Prostate gland (tissue), 2 donors: ENCODE data around the gene KLF11. TPM values are rescaled to one million over a fixed set of nuclear protein-coding genes. Genes with fewer than 3 reads are reported as not detected.

Experiments
- DNase-seq: peaks from one replicate; pipeline ENCODE4 v3.0.0-alpha.2; 2019; ENCODE audit warnings: low spot score
- H3K27ac ChIP-seq, 2 donors: fragments of 200-600 bp; sonication (generic); 2 replicates each; pipeline ENCODE4 v1.5.1; 2017 to 2019
- H3K27me3 ChIP-seq: fragments of 200-600 bp; sonication (generic); replicated peaks from 2 replicates; pipeline ENCODE4 v1.5.1; 2019; ENCODE audit not compliant: insufficient read depth
- H3K36me3 ChIP-seq, 2 donors: fragments of 200-600 bp; sonication (generic); 1 replicate in 1 of 2; 2 replicates in 1 of 2; pipeline versions ENCODE4 v1.5.1 to v1.8.1; 2017 to 2019
- H3K4me1 ChIP-seq: fragments of 200-600 bp; sonication (generic); replicated peaks from 2 replicates; pipeline ENCODE4 v1.5.1; 2019
- H3K4me3 ChIP-seq, 2 donors: fragments of 200-600 bp; sonication (generic); 2 replicates each; pipeline ENCODE4 v1.5.1; 2017 to 2019
- H3K9me3 ChIP-seq: fragments of 200-600 bp; sonication (generic); 2 replicates; pipeline ENCODE4 v1.5.1; 2017
- POLR2A ChIP-seq: fragments of 450-650 bp; IDR thresholded peaks from one replicate; pipeline ENCODE4 v1.6.1; 2016; ENCODE audit warnings: antibody characterized with exemption, mild to moderate bottlenecking
- POLR2AphosphoS5 ChIP-seq: sonication (generic); formaldehyde crosslinking; IDR thresholded peaks from one replicate; pipeline ENCODE4 v1.6.1; 2017; ENCODE audit warnings: antibody characterized with exemption
- WGBS: methylation state at CpG from one replicate; pipeline ENCODE4 v1.1.5; 2018; 5-methylcytosine and 5-hydroxymethylcytosine counted together
- intact Hi-C: fragments of 100-400 bp; cut with DNase I; formaldehyde crosslinking; loops from one replicate; pipeline ENCODE4 v1.14.2; 2022
- total RNA-seq, 2 donors: library from RNA; depleted of rRNA; stranded (reverse); fragments of >200 nt; gene quantifications; one replicate each; pipeline ENCODE4 v1.1.0, GENCODE V29; 2016
- TF ChIP-seq, protein P1 (sequence below), 4 experiments: fragments of 200-600 bp in 2 of 4; fragments of 450-650 bp in 2 of 4; sonication (generic) in 2 of 4; IDR thresholded peaks; 1 replicate in 3 of 4; 2 replicates in 1 of 4; pipeline ENCODE4 v1.5.1; 2016 to 2019; ENCODE audit warnings: antibody characterized with exemption in 4 of 4, mild to moderate bottlenecking in 2 of 4, moderate library complexity in 2 of 4

The KLF11 gene
- total RNA-seq, 2 donors from 2014 or later = 4.3 to 37.9 TPM

DNA sequence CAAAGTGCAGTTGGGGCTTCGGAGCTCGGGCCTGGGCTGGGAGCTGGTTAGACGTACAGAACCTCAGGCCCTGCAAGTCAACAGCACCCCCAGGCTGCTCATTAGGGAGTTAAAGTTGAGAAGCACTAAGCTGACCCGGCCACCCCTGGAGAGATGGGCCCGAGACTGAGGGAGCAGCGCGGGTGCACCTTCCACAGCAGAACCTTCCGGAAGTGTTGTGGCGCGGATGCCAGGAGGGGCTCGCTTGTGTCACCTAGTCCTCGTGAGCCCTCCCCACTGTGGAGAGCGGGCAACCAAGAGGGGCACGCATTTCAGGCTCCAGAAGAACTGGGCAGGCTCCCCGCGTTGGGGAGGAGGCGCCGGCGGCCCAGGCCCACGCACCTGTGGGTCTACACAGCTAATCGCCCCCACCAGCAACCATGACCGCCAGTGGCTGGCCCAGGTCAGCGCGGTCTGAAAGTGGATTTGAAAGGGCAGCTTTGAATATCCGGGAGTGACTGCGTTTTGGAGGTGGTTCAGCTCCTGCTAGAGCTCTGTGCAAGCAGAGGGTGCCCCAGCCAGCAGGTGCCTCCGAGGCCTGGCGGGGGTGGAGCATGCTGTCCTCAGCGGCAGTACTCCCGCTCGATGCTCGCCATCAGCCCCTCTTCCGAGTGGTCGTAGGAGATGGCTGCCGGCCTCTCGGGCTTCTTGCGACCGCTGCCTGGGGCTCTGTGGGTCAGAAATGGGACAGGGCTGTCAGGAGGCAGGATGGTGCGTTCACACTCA lies 15.1 kb downstream of the KLF11 start:
- intact Hi-C loops = no loop called here
- 92% methylated on average over 39 of the region's 39 CpGs for WGBS
- TF ChIP-seq, protein P1, sequence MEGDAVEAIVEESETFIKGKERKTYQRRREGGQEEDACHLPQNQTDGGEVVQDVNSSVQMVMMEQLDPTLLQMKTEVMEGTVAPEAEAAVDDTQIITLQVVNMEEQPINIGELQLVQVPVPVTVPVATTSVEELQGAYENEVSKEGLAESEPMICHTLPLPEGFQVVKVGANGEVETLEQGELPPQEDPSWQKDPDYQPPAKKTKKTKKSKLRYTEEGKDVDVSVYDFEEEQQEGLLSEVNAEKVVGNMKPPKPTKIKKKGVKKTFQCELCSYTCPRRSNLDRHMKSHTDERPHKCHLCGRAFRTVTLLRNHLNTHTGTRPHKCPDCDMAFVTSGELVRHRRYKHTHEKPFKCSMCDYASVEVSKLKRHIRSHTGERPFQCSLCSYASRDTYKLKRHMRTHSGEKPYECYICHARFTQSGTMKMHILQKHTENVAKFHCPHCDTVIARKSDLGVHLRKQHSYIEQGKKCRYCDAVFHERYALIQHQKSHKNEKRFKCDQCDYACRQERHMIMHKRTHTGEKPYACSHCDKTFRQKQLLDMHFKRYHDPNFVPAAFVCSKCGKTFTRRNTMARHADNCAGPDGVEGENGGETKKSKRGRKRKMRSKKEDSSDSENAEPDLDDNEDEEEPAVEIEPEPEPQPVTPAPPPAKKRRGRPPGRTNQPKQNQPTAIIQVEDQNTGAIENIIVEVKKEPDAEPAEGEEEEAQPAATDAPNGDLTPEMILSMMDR (IDR thresholded peaks at IDR 0.05) = no peak
- TF ChIP-seq POLR2AphosphoS5 (no peak), POLR2A (no peak)
- no peaks in the 10 kb centered on the region for H3K27me3 ChIP-seq
- H3K9me3 ChIP-seq = no peaks in the 10 kb centered on the region
- H3K4me1 ChIP-seq = no peaks in the 10 kb centered on the region
- no peak overlapping the region for H3K4me3 ChIP-seq
- H3K27ac ChIP-seq = no peak overlapping the region
- H3K36me3 ChIP-seq = no peaks in the 10 kb centered on the region
- DNase-seq = no peak

DNA sequence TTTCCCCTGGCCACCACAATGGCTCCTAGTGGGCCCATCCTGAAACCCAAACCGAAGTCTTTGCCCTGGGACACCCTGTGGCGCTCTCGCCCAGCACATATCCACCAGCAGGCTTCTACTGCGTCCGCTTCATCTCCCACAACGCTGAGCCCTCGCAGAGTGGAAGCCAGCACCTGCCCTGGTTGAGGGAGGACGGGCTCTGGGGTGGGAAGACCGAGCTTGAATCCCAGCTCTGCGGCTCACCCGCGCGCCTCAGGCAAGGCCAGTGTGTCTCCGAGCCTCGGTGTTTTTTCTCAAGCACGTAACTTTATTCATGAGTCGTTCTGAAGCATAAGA lies 15.6 kb downstream of the KLF11 start:
- no peaks in the 10 kb centered on the region for H3K9me3 ChIP-seq
- TF ChIP-seq, protein P1 (IDR thresholded peaks at IDR 0.05) = no peak
- no peak for TF ChIP-seq POLR2AphosphoS5
- TF ChIP-seq POLR2A = no peak
- H3K36me3 ChIP-seq = no peaks in the 10 kb centered on the region
- H3K4me3 ChIP-seq = no peak overlapping the region
- WGBS = 90% methylated on average over 17 of the region's 17 CpGs
- H3K4me1 ChIP-seq = no peaks in the 10 kb centered on the region
- H3K27me3 ChIP-seq = no peaks in the 10 kb centered on the region
- intact Hi-C loops = no loop called here
- DNase-seq = no peak
- no peak overlapping the region for H3K27ac ChIP-seq

DNA sequence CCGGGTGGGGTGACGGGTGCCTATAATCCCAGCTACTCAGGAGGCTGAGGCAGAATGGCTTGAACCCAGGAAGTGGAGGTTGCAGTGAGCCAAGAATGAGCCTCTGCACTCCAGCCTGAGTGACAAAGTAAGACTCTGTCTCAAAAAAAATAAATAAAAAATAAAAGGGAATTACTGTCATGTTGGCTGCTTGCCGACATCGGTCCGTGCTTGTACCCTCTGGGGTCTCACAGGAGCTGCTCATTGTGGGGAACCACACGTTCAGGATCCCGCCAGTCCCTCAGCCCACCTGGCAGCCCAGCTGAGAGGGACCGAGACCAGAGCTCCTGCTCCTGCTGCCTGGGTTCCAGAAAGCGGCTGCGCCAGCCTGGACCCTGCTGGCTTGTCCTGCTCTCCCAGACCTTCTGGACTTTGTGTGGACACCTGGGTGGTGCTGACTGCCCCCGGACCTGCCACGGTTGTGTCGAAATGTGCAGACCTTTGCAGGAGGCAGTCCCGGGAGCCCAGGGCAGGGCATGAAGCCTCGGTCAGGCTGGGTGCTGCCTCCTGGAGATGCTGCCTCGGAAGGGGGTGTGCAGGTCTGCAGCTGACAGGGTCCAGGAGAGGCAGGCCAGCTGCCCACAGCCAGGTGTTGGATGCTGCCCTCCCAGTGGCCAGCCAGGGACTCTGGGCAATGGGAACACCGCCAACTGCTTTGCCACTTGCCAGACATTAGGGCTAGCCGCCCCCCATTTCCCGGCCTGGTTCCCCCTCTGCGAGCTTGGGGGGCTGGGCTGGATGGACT lies 16.4 kb downstream of the KLF11 start:
- TF ChIP-seq POLR2AphosphoS5 (no peak), POLR2A (no peak)
- TF ChIP-seq, protein P1 (IDR thresholded peaks at IDR 0.05) = no peak

DNA sequence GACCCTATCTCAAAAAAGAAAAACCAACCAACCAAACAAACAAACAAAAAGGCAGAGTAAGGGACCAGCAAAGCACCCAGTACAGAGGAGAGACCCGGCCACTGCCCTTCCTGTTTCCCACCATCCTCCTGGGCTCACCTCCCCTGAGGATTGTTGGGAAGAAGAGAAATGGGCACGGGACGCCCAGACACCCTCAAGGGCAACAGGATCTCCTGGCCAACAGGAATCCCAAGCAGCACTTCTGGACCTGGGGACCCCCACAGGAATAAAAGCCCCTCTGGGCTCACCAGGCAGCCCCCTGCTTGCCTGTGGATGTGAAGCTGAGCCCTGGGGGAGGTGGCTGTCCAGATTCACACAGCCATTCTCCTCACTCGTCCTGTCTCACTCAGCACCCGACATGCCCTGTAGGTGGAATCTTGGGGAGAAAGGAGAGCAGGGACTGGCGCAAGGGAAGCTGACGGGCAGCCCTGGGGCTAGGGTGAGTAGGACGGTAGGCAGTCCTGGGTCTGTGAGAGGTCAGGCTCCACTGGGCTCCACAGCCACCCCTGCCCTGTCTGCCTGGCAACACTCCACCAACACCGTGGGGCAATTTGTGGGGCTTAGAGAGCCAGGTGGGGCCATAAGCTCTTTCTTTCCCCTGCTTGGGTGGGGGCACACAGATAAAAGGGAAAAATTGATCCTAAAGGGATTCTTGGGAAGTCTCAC lies 18.0 kb downstream of the KLF11 start:
- intact Hi-C loops = no loop called here
- Histone ChIP-seq H3K9me3 (no peaks in the 10 kb centered on the region), H3K27ac (no peak overlapping the region), H3K36me3 (no peaks in the 10 kb centered on the region), H3K4me1 (no peaks in the 10 kb centered on the region), H3K4me3 (no peak overlapping the region), H3K27me3 (no peaks in the 10 kb centered on the region)
- DNase-seq = no peak
- TF ChIP-seq, protein P1 (IDR thresholded peaks at IDR 0.05) = no peak
- no peak for TF ChIP-seq POLR2AphosphoS5
- no peak for TF ChIP-seq POLR2A
- WGBS = 83% methylated on average over 9 of the region's 9 CpGs

More for the DNA sequence above, 16.4 kb downstream of the KLF11 start:
- no peak overlapping the region for H3K27ac ChIP-seq
- no peaks in the 10 kb centered on the region for H3K27me3 ChIP-seq
- DNase-seq = no peak
- H3K36me3 ChIP-seq = no peaks in the 10 kb centered on the region
- no peaks in the 10 kb centered on the region for H3K4me1 ChIP-seq
- H3K9me3 ChIP-seq = no peaks in the 10 kb centered on the region
- intact Hi-C loops = no loop called here
- H3K4me3 ChIP-seq = no peak overlapping the region
- WGBS = 84% methylated on average over 20 of the region's 20 CpGs
